GM18861 (cell line): ENCODE results near the gene MUC3A.
"Not testable (repeated sequence)": the region's sequence is repeated elsewhere in the genome, so short reads cannot be mapped to it uniquely, and the experiment has no call there.

Experiments
- ATAC-seq: cut with Tn5 transposase; IDR thresholded peaks from one replicate; pipeline ENCODE4 v1.9.1; 2021; ENCODE audit not compliant: unreplicated experiment

Gene MUC3A, protein sequence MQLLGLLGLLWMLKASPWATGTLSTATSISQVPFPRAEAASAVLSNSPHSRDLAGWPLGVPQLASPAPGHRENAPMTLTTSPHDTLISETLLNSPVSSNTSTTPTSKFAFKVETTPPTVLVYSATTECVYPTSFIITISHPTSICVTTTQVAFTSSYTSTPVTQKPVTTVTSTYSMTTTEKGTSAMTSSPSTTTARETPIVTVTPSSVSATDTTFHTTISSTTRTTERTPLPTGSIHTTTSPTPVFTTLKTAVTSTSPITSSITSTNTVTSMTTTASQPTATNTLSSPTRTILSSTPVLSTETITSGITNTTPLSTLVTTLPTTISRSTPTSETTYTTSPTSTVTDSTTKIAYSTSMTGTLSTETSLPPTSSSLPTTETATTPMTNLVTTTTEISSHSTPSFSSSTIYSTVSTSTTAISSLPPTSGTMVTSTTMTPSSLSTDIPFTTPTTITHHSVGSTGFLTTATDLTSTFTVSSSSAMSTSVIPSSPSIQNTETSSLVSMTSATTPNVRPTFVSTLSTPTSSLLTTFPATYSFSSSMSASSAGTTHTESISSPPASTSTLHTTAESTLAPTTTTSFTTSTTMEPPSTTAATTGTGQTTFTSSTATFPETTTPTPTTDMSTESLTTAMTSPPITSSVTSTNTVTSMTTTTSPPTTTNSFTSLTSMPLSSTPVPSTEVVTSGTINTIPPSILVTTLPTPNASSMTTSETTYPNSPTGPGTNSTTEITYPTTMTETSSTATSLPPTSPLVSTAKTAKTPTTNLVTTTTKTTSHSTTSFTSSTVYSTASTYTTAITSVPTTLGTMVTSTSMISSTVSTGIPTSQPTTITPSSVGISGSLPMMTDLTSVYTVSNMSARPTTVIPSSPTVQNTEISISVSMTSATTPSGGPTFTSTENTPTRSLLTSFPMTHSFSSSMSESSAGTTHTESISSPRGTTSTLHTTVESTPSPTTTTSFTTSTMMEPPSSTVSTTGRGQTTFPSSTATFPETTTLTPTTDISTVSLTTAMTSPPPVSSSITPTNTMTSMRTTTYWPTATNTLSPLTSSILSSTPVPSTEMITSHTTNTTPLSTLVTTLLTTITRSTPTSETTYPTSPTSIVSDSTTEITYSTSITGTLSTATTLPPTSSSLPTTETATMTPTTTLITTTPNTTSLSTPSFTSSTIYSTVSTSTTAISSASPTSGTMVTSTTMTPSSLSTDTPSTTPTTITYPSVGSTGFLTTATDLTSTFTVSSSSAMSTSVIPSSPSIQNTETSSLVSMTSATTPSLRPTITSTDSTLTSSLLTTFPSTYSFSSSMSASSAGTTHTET (N-terminal part only)

DNA sequence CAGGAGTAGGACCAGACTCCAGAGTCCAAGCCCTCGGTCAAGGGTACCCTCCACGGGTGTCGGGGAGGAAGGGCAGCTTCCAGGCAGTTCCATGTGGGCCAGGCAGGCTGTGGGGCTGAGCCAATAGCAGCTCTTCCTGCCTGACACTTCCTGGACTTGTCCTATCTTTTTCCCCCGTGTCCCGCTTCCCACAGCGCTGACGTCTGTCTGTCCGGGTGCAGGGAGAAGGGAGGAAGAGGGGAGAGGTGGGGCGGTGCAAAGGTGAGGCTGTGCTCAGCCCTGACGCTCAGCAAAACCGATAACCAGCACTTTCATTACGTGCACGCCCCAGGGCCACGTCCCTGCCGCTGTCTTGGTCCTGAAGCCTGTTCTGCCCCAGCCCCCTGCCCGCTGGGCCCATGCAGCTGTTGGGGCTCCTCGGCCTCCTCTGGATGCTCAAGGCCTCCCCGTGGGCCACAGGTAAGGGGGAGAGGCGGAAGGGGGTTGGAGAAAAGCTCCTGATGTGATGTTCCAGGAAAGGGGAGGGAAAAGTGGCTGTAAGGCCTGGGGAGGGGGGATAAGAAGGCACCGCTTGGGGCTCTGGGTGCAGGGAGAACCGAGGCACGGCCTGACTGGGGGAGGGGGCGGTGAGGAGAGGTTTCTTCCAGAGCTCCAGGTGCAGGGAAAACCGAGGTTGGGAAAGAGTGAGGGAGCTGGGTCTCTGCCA lies at the start of gene MUC3A:
MUC3A (plus strand) TSS at position 308 of the 706 bp plus-strand sequence; CDS start at position 399, 91 bp downstream.
- no peak for ATAC-seq

DNA sequence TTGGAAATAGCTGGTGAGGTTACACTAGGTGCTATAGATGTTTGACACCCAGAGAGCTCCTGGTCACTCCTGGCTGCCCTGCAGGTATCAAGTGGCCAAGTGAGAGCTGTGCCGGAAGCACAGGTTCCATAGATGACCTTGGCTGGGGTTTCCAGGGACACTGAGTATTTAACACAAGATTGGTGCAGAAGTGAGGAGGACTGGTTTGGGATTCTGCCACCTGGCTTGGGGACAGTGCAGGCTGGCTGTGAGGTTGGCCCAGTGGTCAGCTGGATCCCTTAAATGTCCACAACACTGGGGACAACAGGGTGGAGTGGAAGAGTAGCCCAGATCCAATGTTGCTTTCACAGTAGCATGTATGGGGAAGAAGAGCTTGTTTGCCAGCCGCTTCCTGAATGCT lies 48.4 kb upstream of the MUC3A start:
- no peak for ATAC-seq

DNA sequence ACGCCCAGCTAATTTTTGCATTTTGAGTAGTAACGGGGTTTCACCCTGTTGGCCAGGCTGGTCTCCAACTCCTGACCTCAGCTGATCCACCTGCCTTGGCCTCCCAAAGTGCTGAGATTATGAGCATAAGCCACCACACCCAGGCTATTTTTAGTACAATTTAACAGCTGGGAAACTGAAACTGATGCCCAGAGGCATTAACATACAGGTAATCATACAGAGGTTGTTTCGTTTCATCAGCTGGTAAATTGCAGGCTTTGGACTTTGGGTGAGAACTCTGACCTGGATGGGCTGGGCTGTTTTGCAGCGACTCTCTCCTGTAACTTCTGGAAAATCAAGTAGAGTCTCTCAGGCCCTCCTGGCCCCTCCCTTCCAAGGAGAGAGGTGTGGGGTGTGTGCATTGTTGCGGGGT lies 47.4 kb upstream of the MUC3A start:
- no peak for ATAC-seq

DNA sequence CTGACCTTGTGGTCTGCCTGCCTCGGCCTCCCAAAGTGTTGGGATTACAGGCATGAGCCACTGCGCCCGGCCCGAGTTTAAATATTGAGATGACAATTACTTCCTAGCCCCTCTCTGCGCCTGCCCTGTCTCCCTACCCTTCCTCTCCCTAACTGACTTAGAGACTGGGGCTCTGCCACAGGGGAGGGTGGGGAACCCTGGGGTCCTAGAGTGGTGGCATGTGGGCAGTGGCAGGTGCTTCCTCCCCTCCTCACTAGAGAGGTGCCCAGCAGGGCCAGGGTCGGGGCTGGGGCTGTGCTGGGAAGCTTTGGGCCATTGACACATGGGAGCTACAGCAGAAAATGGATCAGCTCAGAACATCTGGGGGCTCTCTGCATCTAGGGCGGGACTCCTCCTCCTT lies 46.7 kb upstream of the MUC3A start:
- no peak for ATAC-seq

DNA sequence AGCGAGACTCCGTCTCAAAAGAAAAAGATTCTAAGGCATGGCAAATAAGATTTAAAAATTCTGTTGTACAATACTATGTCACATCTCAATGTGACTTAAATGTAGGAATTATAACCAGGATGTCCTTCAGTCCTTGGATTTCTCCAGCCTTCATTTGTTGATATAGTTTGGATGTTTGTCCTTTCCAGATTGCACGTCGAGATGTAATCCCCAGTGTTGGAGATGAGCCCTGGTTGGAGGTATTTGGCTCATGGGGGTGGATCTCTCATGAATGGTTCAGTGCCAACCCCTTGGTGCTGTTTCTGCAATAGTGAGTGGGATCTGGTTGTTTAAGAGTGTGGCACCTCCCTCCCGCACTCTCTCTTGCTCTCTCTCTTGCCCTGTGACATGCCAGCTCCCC lies 40.8 kb upstream of the MUC3A start:
- ATAC-seq = no peak

DNA sequence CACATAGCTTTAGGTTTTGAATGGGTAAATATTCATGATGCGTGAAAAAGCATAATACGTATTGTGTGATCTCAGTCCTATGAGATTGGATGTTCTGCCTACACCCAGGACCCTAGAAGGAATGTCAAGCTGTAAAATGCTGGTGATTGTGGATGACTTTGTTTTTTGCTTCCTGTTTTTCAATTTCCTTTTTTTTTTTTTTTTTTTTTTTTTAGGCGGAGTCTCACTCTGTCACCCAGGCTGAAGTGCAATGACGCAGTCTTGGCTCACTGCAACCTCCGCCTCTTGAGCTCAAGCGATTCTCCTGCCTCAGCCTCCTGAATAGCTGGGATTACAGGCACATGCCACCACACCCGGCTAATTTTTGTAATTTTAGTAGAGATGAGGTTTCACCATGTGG lies 38.9 kb upstream of the MUC3A start:
- ATAC-seq = not testable (repeated sequence)

DNA sequence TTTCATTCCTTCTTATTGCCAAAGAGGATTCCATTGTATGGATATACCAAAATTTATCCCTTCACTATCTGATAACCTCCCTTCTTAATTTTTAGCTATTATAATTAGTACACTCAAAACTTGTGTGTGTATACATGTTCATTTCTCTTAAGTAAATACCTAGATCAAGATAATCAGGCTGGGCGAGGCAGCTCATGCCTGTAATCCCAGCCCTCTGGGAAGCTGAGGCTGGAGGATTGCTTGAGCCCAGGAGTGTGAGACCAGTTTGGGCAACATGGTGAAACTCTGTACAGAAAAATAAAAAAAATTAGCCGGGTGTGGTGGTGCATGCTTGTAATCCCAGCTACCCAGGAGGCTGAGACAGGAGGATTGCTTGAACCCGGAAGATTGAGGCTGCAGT lies 37.9 kb upstream of the MUC3A start:
- ATAC-seq = no peak

DNA sequence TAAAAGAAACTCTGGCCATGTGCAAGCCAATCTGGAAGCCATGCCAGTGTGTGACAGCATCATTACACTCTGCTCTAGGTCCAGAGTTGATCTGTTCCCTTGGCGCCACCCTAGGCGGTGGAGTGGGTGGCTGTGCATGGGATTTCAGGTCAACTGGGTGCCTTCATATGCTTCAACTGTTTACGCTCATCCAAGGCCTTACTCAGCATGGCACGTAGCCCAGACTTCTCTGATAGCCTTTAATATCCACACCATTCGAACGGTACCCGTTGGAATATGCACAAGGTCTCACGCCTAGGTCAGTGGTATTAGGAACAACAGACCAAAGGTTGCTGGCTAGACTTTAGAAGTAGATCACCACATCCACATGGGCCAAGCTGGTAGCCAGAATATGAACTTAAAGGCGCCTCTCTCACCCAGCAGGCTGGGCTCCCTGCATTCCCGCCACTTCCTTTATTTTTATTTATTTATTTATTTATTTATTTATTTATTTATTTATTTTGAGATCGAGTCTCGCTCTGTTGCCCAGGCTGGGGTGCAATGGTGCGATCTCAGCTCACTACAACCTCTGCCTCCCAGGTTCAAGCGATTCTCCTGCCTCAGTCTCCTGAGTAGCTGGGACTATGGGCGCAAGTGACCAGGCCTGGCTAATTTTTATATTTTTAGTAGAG lies 35.0 kb upstream of the MUC3A start:
- no peak for ATAC-seq

DNA sequence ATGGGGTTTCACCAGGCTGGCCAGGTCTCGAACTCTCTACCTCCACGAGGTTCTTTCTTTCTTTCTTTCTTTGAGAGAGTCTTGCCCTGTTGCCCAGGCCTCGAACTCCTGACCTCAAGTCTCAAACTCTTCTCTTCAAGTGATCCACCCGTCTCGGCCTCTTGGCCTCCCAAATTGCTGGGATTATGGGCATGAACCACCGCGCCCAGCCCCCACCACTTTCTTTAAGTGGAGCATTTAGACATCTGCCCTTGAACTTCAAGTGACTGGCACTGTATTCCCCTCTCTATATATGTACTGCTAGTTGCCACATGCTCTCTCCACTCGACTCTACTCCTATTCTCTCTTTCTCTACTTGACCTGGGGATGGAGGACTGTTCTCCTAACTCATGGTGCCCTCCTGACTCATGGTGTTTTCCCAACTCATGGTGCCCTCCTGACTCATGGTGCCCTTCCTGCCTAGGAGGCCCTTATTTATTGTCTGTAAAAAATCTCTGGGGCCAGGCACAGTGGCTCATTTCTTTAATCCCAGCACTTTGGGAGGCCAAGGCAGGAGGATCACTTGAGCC lies 34.4 kb upstream of the MUC3A start:
- no peak for ATAC-seq

DNA sequence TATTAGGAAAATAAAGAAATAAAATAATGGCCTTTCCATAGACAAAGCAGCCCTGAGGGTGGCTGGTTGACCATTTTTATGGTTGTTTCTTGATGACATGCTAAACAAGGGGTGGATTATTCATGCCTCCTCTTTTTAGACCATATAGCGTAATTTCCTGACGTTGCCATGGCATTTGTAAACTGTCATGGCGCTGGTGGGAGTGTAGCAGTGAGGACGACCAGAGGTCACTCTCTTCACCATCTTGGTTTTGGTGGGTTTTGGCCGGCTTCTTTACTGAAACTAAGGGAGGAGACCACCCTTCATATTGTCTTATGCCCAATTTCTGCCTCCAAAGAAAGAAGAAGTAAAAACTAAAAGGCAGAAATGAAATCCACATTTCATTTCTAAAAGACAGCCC lies 30.0 kb upstream of the MUC3A start:
- ATAC-seq = not testable (repeated sequence)

DNA sequence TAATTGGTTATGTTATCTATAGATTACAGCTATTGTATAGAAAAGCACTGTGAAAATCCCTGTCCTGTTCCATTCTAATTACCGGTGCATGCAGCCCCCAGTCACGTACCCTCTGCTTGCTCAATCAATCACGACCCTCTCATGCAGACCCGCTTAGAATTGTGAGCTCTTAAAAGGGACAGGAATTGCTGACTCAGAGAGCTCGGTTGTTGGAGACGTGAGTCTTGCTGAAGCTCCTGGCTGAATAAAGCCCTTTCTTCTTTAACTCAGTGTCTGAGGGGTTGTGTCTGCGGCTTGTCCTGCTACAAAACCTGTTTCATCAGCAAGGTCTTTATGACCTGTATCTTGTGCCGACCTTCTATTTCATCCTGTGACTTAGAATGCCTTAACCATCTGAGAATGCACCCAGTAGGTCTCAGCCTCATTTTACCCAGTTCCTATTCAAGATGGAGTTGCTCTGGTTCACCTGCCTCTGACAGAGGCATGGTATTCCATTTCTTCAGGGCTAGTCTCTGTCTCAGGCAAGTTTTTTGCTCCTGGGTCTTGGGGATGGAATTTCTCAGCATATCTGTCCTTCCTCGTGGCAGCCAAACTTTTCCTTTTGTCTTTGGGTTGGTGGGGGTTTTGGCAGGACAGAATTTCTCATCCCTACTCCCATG lies 29.4 kb upstream of the MUC3A start:
- ATAC-seq = not testable (repeated sequence)

DNA sequence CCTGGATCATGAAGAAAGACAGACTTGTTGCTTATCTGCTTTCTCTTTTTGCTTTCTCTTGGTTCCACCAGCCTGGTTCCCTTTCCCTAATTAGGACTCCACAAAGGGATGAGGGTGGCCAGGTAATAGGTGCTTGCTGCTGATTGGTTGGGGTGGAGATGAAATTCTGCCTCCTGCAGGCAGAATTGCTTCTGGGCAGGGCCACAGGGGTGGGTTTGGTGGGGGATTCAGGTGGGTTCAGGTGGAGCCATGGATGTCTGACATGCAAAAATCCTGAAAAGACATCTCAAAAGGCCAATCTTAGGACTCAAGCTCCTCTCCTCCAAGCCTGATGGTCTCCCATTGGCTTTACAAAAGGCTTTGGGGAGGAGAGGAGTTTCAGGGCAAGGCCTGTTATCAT lies 28.3 kb upstream of the MUC3A start:
- ATAC-seq = no peak

DNA sequence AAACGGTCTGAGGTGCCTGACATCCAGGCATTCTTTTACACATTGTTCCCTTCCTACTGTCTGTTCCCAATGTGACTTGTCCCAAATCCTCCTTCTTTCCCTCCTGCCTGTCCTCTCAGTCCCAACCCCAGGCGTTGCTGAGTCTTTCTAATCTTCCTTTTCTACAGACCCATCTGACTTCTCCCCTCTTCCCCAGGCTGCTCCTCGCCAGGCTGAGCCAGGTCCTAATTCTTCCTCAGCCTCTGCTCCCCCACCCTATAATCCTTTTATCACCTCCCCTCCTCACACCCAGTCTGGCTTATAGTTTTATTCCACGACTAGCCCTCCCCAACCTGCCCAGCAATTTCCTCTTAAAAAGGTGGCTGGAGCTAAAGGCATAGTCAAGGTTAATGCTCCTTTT lies 25.7 kb upstream of the MUC3A start:
- ATAC-seq = not testable (repeated sequence)

DNA sequence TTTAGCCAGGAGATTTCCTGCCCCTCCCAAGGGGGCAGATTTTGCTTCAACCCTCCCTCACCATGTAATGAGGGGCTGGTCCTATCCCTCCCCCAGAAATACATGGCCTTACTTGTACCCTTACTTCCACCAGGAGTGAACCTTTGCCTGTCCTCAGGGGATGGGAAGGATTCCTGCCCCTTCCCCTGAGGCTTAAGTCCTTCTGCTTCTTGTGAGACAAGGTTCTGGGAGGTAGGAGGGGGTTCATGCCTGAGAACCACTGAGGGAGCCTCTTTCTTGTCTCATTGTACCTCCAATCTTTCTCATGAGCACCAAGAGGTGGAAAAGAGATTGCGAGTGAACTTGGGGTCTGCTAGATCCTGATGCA lies 19.5 kb upstream of the MUC3A start:
- no peak for ATAC-seq

DNA sequence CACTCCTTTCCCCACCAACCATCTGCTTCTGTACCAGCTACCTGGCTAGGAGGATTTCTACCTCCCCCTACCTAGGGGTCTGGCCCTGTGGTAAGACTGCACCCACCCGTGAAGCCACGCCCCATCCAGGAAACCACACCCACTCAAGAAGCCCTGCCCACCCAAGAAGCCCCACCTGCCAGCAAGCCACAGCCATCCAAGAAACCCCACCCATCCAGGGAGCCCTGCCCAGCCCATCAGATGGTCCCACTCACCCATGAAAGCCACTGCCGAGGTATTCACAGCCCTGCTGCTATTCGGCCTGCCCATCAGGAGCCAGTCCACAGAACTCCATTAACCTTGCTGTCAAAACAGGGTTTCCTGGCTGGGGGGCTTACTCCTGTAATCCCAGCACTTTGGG lies 15.6 kb upstream of the MUC3A start:
- ATAC-seq = no peak

DNA sequence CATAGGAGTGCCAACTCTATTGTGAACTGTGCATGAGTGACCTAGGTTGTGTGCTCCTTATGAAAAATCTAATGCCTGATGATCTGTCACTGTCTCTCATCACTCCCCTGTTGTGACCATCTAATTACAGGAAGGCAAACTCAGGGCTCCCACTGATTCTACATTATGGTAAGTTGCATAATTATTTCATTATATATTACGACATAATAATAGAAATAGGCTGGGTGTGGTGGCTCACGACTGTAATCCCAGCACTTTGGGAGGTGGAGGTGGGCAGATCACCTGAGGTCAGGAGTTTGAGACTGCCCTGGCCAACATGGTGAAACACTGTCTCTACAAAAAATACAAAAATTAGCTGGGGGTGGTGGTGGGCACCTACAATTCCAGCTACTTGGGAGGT lies 14.0 kb upstream of the MUC3A start:
- not testable (repeated sequence) for ATAC-seq

DNA sequence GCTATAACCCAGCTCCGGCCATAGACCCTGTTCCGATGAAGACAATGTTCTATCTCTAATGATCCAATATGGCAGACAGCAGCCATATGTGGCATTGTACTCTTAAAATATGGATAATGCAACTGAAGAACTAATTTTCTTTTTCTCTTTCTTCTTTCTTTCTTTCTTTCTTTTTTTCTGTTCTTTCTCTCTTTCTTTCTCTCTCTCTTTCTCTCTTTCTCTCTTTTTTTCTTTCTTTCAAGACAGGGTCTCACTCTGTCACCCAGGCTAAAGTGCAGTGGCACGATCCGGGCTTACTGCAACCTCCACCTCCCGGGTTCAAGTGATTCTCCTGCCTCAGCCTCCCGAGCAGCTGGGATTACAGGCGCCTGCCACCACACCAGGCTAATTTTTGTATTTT lies 13.2 kb upstream of the MUC3A start:
- not testable (repeated sequence) for ATAC-seq

DNA sequence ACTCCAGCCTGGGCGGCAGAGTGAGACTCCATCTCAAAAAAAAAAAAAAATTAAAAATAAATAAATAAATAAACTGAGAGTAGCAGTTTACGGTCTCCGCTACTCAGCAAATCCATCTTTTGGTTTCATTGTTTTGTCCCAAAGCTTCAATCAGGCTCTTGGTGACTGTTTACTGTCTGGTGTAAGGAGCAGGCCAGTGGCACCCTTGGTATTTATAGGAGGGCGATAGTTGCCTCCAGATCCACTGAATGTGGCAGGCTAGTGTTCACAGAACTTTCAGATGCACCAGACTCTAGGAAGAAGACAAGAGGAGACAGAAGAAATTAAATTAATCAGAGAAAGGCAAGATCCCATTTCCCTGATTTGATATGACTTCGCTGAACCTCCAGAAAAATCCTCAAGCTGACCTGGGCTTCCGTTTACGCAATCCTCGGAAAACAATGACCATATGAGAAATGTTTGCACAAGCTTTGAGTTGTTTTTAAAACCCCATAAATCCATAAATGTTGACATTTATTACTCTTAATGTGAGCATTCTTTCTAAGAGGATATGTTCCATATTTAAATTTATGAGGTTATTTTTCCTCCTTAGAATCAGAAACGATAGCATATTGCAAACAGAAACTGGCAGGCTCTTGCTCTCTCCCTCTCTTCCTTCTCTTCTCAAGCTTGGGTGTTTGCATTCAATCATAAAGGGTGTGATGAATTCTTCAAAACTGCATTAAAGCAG lies 7.1 kb upstream of the MUC3A start:
- no peak for ATAC-seq

DNA sequence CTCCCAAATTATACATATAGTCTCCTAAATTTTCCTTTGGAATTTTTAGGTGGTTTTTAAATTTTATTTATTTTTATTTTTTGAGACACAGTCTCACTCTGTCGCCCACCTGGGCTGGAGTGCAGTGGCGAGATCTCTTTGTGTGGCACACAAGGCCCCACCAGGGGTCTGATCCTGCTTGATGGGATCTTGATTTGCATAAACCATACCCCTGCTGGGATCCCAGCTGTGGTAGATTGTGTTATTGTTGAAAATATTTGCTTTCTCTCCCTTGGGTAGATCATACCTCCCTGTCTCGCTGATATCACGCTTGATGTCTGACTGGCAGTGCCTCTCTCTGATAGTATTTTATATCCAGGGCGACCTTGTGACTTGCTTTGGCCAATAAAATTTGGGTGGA lies 5.6 kb upstream of the MUC3A start:
- ATAC-seq = no peak
